HepG2 (cell line): ENCODE measurements around the gene RAPGEFL1. TPM values are rescaled to one million over a fixed set of nuclear protein-coding genes. Genes with fewer than 3 reads are reported as not detected.

Source experiments
- ATF7-NPFF ChIP-seq: sonication (generic); formaldehyde crosslinking; IDR thresholded peaks from 2 replicates; pipeline ENCODE4 v1.8.1; 2023; ENCODE audit warnings: mild to moderate bottlenecking, low read depth, missing genetic modification reagents, moderate library complexity
- BRCA1 ChIP-seq: sonication (generic); formaldehyde crosslinking; IDR thresholded peaks from 2 replicates; pipeline ENCODE4 v1.4.0; 2020; ENCODE audit warnings: missing genetic modification reagents
- DNMT1 ChIP-seq: sonication (generic); formaldehyde crosslinking; IDR thresholded peaks from 2 replicates; pipeline ENCODE4 v1.5.1; 2020; ENCODE audit warnings: mild to moderate bottlenecking, missing genetic modification reagents
- KAT2B ChIP-seq: fragments of 150-350 bp; IDR thresholded peaks from 2 replicates; pipeline ENCODE4 v1.6.1; 2014; ENCODE audit warnings: low read depth, low read length, borderline replicate concordance
- PBX2 ChIP-seq: IDR thresholded peaks from 2 replicates; pipeline ENCODE4 v1.6.1; 2016; ENCODE audit warnings: control low read depth
- SETDB1 ChIP-seq: sonication (generic); formaldehyde crosslinking; IDR thresholded peaks from 2 replicates; pipeline ENCODE4 v1.5.1; 2020; ENCODE audit warnings: missing genetic modification reagents, mild to moderate bottlenecking, borderline replicate concordance
- SMARCC2 ChIP-seq: fragments of 450-650 bp; IDR thresholded peaks from 2 replicates; pipeline ENCODE4 v1.6.1; 2017; ENCODE audit warnings: antibody characterized with exemption, mild to moderate bottlenecking
- SP1 ChIP-seq, 2 experiments: fragments of 450-650 bp in 1 of 2; sonication (generic) in 1 of 2; formaldehyde crosslinking in 1 of 2; IDR thresholded peaks; 2 replicates each; pipeline versions ENCODE4 v1.4.0 to v1.6.1; 2016 to 2020; ENCODE audit warnings: missing genetic modification reagents in 1 of 2
- STAT6 ChIP-seq: sonication (generic); formaldehyde crosslinking; IDR thresholded peaks from 2 replicates; pipeline ENCODE4 v1.4.0; 2020; ENCODE audit warnings: missing genetic modification reagents, mild to moderate bottlenecking, borderline replicate concordance
- SUZ12 ChIP-seq: fragments of 150-350 bp; IDR thresholded peaks from 2 replicates; pipeline ENCODE4 v1.6.1; 2014; ENCODE audit warnings: low read depth, low read length
- SYNCRIP ChIP-seq: fragments of 200-400 bp; formaldehyde crosslinking; IDR thresholded peaks from 2 replicates; pipeline ENCODE4 v1.6.1; 2018; ENCODE audit warnings: mild to moderate bottlenecking, low read depth, low read length; ENCODE audit not compliant: insufficient read depth
- THAP7 ChIP-seq: sonication (generic); formaldehyde crosslinking; IDR thresholded peaks from 2 replicates; pipeline ENCODE4 v1.8.1; 2023; ENCODE audit warnings: mild to moderate bottlenecking, missing genetic modification reagents
- TRAFD1 ChIP-seq: sonication (generic); formaldehyde crosslinking; IDR thresholded peaks from 2 replicates; pipeline ENCODE4 v1.5.1; 2020; ENCODE audit warnings: missing genetic modification reagents, mild to moderate bottlenecking, borderline replicate concordance
- ZNF556 ChIP-seq: sonication (generic); formaldehyde crosslinking; IDR thresholded peaks from 2 replicates; pipeline ENCODE4 v1.4.0; 2020; ENCODE audit warnings: mild to moderate bottlenecking, missing genetic modification reagents, borderline replicate concordance
- ZNF646 ChIP-seq: sonication (generic); formaldehyde crosslinking; IDR thresholded peaks from 2 replicates; pipeline ENCODE4 v1.9.0; 2021; ENCODE audit warnings: mild to moderate bottlenecking, missing genetic modification reagents
- ZSCAN29 ChIP-seq: sonication (generic); formaldehyde crosslinking; conservative IDR thresholded peaks from 2 replicates; pipeline ENCODE4 v1.4.0; 2020; ENCODE audit warnings: mild to moderate bottlenecking, missing genetic modification reagents
- polyA plus RNA-seq, 8 experiments: library from polyadenylated mRNA; depleted of rRNA in 3 of 8; stranded (reverse) in 7 of 8; unstranded in 1 of 8; fragments of >200 nt; fragmentation: Illumina TruSeq in 4 of 8; extraction: Trizol in 4 of 8; gene quantifications; 2 replicates each; pipeline versions ENCODE4 v1.2.1 to v1.2.3, GENCODE V29; 2011 to 2016; ENCODE audit warnings: low read depth in 4 of 8, missing spikeins in 1 of 8, mixed read lengths in 1 of 8; ENCODE audit not compliant: insufficient read depth in 1 of 8
- total RNA-seq, 5 experiments: library from RNA; depleted of rRNA; stranded (reverse); fragments of >200 nt; fragmentation: Illumina TruSeq; extraction: Trizol; gene quantifications; 2 replicates each; pipeline ENCODE4 v1.2.3, GENCODE V29; 2016; ENCODE audit warnings: low read depth in 1 of 5

RAPGEFL1 gene
- total and polyA plus RNA-seq, 2 of the 13 experiments (the other 11 are each of a cell fraction or from before 2014, with no cell fraction given): 4.5 to 7.8 TPM

GRCh38 chr17:40173091-40173777 is 4.0 kb upstream of the RAPGEFL1 start (continued):
- TF ChIP-seq ZNF646: no peak
- TF ChIP-seq THAP7 (CRISPR knock-in tag): no peak
- TF ChIP-seq PBX2 (CRISPR knock-in tag): no peak
- TF ChIP-seq ZSCAN29 (CRISPR knock-in tag): no peak
- TF ChIP-seq DNMT1 (CRISPR knock-in tag): no peak
- TF ChIP-seq BRCA1 (CRISPR knock-in tag): no peak; the same call in 1 of the 2 replicates
- TF ChIP-seq KAT2B: no peak
- TF ChIP-seq SMARCC2: no peak
- TF ChIP-seq ZNF556: peak; percentile 55; the same call in 1 of the 2 replicates
- TF ChIP-seq STAT6 (CRISPR knock-in tag): no peak
- TF ChIP-seq SUZ12: no peak
- TF ChIP-seq TRAFD1 (CRISPR knock-in tag): no peak; the same call in 1 of the 2 replicates
- TF ChIP-seq SP1 (IDR thresholded peaks at IDR 0.05): no peak
- TF ChIP-seq SP1 (CRISPR knock-in tag; IDR thresholded peaks at IDR 0.05): 0 out of 2 replicates have a peak, but pooled peaks have one; percentile 11
- 0 out of 2 replicates have a peak, but pooled peaks have one; percentile 39 for TF ChIP-seq ATF7-NPFF
- no peak for TF ChIP-seq SYNCRIP
- TF ChIP-seq SETDB1 (CRISPR knock-in tag): no peak
